GM18502 (cell line): ENCODE data around the gene GPR107.

Experiments used
- ATAC-seq: cut with Tn5 transposase; IDR thresholded peaks from one replicate; pipeline ENCODE4 v1.9.1; 2021; ENCODE audit warnings: mild to moderate bottlenecking; ENCODE audit not compliant: unreplicated experiment, poor library complexity

Gene GPR107

DNA sequence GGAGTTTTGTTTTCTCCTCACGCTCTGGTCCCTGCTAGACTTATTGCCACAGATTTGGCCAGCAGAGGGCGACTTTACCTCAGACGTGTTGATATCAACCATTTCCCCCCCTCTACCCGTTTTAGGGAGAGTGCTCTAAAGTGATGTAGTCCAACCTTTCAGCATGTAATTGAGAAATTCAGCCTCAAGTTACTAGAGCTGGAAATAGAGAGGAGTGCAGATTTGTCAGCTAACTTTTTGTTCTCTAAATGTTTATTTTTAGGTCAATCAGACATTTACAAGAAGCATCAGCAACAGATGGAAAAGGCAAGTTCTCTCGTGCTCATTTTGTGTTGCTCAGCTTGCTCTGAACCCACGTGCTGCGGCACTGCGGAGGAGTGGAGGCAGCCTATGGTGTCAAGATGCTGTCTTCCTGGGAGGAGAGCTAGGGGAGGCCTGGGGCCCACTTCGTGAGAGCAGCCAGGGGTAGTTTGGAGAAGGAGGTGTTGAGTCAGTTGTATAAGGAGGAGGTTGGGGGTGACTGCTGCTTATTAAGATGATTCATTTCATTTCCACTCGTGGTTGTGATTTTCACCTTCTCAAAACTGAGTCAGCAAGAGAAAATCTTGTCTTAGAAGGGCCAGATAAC is 53.6 kb downstream of the GPR107 start:
- no peak for ATAC-seq

DNA sequence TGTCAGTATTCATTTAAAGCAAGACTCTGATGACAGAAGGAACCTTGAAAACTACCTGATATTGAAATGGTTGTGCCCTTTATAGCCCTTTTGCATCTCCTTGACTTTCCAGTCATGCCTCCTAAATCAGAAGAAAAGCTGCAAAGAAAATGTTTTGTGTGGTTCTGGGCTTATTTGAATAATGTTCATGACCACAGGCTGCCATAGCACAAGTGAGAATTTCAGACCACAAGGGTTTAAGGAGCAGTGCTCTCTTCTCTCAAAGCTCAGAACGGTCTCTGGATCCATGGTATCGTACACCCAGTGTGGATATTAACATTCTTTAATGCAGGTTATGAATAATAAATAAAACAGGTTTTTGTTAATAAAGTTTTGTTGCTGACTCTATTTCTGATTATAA is 54.2 kb downstream of the GPR107 start:
- no peak for ATAC-seq

DNA sequence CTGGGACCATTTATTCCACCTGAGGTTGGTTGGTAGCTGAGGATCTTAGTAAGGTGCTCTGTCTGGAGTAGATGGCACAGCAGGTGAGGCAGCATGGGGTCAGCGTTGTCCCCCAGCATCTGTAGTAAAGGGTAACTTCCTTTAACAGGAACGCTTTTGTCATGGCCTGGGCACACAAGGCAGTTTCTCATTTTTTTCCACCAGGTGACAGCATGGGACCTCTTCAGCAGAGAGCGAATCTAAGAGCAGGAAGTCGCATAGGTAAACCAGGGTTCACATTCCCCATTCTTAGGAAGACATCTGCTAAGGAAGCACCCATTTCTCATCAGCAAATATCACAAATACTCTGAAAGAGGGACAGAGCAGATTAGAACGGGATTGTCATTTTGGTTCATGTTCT is 56.5 kb downstream of the GPR107 start:
- ATAC-seq, result no peak

DNA sequence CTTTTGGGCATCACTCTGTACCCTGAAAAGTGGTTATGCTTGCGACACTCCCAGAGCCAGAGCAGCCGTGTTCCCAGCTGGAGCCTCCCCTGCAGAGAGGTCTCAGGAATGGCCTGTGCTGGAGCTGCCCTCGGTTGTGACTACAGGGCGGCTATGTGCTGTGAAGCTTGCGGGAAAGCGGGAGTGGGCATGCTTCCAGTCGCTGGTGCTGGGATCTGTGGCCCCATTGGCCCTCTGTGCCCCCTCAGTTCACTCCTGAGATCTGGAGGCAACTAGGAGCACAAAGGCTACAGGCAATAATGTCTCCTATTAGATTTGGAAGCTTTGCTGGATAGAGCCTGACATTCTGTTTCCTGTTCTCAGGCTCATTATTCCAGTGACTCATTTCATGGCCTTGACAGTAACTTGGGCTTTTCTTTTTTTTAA is 56.9 kb downstream of the GPR107 start:
- ATAC-seq, result no peak

DNA sequence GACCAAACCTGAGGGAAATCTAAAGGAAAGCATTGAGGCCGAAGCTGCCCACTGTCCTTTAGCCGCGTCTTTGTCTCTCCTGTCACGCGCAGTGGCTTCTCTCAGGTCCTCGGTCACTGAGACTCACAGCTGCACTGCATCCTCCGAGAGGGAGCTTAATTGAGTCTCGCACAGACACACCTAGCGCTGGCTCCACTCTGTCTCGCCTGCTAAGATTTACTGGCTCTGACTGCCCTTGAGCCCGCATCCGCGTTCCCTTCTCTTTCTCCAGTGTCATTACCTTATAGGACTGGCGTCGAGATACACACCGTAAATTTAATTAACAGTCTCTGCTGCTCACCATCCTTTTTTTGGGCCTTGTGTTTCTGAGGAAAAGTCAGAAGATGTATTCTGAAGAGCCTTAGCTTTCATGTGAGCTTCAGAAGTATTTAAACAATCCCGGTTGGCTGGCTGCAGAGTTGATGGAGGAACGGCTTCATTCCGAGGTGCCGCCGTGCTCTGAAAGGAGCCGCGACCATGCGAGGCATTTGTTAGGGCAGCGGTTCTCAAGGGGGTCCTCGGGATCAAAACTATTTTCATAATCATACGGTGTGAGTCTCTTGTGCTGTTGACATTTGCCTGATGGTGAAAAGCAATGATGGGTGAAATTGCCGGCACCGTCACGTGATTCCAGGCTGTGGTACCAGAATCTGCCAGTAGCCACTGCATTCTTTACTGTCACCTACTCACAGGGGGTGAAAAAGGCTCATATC is 58.3 kb downstream of the GPR107 start:
- ATAC-seq, result no peak

DNA sequence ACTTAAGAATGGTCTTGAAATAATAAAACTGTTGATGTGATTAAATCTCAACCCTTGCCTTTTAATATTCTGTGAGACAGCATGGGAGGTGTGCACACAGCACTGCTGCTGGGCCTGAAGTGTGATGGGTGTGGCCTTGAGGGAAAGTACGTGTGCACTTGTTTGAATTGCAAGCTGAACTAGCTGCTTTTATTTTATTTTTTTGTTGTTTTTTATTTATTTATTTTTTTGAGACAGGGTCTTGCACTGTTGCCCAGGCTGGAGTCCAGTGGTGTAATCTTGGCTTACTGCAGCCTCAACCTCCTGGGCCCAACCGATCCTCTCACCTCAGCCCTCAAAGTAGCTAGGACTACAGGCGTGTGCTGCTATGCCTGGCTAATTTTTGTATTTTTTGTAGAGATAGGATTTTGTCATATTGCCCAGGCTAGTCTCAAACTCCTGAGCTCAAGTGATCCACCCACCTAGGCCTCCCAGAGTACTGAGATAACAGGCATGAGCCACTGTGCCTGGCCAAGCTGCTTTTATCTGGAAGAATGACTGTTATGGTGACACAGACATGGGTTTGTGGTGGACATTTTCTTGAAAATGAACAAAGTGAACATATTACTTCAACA is 58.9 kb downstream of the GPR107 start:
- ATAC-seq, result no peak

DNA sequence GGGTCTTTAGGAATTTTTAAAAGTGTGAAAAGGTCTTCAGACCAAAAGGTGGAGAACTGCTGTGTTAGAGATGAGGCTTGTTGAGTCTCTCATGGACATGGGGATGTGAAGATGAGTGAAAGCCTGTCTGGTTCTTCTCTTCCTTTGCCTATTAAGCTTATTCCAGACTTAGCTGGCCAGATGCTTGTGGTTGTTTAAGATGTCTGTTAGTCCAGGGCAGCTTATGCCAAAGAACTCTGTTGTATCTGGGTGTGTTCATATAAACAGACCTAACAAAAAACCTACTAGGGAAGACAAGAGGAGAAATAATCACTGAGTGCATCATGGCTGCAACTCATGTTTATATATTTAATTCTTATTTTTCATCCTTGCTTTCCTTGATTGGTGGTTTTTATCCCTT is 61.0 kb downstream of the GPR107 start:
- no peak for ATAC-seq

DNA sequence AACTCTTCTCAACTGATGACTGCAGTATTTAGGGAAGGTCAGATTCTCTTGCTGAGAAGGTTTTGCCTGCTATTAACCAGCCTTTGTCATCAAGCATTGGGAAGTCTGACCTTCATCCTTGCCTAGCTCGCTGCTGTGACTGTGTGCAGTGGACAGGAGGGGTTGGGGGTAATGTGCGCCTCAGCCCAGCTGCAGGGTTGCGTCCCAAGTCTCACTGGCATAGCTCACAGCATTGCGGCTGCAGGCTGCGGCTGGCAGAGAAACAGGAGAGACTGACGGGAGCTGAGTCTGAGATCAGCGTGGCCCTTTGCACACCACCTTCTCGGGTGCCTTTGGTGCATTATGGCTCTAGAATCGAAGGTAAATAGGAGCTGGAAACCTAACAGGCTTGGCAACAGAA is 62.6 kb downstream of the GPR107 start:
- no peak for ATAC-seq

DNA sequence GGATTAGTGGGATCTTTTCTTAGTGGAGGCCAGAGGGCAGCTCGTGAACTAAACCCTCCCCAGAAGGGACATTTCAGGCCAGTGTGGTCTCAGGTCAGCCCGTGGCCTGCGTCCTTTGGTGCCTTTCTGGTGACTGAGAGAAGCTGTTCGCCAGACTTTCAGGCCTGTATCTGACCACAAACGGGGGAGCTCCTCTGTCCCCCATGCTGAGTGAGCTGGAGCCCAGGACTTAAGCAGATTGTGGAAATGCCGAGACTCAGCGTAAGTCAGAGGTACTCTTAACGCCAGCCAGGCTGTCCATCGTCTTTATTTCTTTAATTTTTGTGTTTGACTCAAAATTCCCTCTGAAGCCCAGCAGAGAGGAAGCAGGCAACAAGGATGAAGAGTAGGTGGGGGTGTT is 63.7 kb downstream of the GPR107 start:
- no peak for ATAC-seq

DNA sequence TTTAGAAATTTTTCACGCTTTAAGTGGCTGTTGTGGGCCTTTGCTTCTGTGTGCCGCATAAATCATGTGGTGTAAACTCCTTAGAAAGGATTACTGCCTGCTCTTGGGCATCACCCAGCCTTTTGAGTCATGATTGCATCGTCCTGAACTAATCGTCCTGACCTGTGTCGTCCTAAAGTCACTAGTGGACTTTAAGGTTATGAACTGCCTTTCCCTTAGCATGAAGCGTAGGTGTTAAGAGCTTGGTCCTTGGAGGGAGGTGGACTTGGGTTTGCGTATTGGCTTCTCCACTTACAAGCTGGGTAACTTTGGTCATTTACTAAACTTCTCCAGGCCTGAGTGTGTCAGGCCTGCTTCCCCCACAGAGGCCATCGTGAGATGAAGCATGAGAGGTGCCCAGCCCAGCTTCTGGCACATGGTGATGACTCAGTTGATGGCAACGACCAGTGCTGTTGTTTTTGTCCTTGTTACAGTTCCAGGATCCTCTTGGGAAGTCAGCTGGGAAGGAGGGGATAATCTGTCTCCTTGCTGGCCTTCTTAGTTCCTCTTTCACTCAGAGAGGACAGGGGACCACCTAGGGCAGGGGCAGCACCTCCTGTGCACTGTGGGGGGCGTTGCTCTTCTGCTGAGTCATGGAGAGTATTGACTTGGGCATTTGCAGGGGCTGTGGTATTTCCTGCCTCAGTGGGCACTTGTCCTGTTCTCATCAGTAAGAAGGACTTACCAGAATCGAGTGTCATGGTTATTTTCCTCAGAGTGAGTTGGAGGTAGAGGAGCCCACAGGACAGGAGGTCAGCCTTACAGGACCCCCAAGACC is 64.3 kb downstream of the GPR107 start:
- no peak for ATAC-seq

DNA sequence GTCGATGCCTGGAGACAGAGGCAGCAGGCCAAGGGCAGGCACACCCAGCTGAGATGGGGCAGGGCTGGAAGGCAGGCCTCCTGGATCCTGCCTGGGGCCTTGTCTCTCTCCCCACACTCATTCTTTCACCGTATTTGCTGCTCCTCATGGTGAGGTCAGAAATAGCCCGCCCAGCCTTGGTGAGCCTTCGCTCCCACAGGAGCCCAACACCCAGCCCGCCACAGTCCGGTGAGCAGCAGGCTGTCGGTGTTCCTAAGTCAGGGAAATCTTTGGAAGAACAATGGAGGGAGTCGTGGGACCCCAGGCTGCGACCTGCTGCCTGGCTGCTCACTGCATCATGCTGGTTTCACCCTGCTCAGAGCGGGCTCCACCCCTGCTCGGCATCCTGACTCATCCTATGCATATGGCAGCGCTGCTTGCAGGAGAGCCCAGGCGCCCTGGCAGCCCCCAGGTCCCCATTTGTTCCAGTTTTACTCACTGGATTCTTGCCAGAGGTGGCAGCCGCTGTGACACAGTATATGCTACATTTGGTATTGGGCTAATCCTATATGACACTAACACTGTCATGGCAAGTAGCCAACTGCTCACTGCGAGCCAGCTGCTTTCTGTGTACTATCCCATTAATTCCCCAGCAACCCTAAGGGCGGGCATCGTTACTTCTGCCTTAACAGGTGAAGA is 65.3 kb downstream of the GPR107 start:
- ATAC-seq, result no peak

DNA sequence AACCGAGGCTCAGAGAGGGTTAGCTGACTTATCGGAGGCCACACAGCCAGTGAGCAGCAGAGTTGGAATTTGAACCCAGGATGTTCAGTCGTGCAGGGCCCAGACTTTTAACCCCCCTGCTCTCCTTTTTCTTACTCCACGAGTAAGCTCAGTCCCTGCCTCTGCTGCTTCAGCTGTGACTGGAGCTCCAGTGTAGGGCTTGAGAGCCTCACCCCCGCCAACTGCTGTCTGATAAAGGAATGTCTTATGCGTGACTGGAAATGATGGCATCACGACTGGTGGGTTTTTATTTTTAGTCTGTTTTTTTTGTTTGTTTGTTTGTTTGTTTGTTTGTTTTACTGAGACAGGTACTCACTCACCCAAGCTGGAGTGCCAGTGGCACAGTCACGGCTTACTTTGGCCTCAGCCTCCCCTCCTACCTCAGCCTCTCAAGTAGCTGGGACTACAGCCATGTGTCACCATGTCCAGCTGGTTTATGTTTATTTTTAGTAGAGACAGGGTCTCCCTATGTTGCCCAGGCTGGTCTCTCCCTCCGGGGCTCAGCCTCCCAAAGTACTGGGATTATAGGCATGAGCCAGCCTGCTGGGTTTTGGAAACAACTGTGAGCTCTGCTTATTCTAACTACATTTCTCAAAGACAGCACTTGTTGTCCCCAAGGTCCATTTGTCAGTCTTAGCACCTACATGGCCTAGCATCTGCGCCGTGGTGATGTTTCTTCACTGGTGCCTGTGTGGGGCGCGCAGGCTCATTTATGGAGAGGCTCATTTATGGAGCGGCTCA is 66.0 kb downstream of the GPR107 start:
- no peak for ATAC-seq

DNA sequence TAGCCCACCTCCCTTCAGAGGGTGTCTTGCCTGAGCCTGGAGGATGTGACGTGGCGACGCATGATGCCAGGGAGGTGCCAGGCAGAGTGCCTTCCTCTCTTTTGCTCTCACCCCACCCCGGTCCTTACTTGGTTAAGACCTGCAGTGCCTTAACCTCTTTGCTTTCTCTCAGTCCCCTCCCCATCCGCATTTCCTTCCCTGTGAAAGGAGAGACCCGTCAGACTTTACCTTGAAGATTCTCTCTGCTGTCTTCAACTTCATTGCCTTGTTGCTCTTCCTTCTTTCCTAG is 66.5 kb downstream of the GPR107 start:
- ATAC-seq, result no peak

DNA sequence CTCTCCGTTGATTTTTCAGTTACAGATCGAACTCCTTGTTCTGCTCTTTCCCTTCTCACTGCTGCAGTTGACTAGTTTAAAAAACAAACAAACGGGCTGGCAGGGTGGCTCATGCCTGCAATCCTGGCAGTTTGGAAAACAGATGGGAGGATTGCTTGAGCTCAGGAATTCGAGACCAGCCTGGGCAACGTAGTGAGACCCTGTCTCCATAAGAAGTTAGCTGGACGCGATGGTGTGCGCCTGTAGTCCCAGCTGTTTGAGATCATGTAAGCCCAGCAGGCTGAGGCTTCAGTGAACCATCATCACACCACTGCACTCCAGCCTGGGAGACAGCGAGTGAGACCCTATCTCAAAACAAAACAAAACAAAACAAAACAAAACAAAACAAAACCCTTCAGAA is 67.1 kb downstream of the GPR107 start:
- no peak for ATAC-seq

DNA sequence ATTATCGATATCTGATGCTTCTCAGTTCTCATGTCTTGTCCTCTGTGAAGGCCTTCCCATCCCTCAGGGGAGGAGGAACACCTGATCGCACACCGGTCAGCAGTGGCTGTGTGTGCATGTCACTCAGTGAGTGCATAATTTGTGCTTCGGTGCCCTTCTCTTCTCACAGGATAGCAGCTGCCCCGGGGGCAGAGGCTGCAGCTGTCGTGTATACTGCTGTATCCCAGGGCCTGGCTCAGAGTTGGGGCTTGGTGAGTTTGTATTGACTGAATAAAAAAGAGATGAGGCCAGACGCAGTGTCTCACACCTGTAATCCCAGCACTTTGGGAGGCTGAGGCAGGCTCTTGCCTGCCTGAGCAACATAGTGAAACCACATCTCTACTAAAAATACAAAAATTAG is 68.8 kb downstream of the GPR107 start:
- no peak for ATAC-seq

DNA sequence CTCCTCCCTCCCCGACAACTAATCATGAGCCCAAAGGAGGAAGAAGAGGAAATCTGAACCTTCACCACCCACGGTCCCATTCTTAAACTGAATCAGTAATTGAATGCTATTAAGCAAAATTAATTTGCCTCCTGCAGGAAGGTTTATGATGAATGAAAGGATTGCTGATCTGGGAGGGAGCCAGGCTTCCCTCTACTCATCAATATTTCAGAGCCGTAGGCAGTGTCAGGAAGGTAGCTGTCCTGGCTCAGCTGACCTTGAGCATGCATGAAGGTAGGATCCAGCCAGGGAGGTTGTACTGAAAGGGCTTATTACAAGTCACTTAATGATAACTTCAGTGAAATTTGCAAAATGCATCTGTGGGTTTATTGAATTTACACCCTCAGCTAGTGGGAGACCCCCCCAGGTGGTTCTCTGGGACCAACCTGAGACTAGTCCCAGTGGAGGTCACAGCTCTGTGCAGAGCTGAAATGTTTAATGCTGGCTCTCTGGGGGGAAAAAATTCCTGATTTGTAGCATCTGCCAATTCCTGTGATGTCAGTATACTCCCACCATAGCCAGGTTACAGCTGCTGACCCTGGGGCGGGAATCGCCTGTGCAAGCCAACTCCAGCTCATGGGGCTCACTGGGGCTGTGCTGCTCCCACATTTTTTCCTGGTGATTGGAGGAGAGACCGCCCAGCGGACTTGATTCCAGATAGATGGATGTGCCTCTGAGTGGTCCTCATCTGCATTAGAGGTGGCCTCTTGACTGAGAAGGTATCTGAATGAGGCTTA is 70.6 kb downstream of the GPR107 start:
- ATAC-seq, result no peak

DNA sequence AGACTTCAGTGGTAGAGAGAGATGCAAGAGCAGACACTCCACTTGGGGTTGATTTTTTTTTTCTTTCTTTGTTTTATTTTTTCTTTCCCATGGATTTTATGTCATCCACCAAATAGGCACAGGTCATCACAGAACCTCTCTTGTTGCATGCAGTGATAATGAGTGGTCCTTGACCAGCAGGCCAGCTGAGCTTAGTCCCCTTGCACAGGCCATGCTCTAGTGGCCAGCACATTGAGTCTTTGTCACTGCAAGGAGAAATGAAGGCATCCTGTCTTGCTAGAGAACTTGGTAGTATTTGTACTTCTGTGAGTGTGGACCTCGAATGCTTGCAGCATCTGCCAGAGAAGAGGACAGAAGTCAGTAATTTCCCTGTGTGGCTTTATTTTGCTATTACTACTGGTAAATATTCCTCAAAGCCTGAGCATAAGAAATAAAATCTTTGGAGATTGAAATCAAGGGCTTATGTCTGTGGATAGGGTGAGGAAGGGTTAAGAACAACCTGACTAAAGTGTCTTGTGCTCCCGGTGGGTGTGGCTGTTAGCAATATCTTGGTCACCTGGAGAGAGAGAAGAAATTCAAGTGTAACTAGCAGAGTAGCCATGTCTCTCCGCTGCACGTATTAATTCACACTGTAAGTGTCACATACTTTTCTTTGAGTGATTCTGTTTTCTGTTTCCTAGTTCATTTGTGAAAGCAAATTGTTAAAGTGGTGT is 73.2 kb downstream of the GPR107 start:
- ATAC-seq, result no peak

DNA sequence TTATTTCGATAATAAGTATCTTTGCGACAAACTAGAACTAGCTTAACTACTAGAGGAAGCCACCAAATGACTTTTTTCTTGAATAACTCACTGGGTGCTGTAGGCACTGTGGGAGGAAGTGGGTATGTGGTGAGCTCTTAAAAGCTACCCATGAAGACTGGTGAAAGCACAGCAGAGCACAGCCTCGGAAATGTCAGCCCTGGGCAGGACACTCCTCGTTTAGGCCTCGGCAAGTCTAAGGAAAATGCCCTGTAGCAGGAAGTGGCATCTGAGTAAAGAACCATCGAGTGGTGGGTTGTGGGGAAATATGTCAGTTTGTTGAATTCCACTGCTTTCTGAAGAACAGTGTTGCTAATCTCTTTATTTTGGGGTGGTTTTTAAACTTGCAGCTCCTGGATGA is 74.5 kb downstream of the GPR107 start:
- ATAC-seq, result peak; percentile 52
